PFSK-1 (cell line): ENCODE results near the gene RPUSD4.

Experiments used
- FOXP2 ChIP-seq: optimal IDR thresholded peaks from 2 replicates; pipeline ENCODE3; 2011; ENCODE audit warnings: borderline replicate concordance, control low read depth, inconsistent platforms; ENCODE audit not compliant: insufficient read depth; ENCODE audit errors: extremely low read length, extremely low read depth
- POLR2AphosphoS5 ChIP-seq: IDR thresholded peaks from 2 replicates; pipeline ENCODE4 v1.6.1; 2012; ENCODE audit warnings: low read depth, mild to moderate bottlenecking, control low read depth, low read length, moderate library complexity
- REST ChIP-seq, 2 experiments: IDR thresholded peaks; 2 replicates each; pipeline versions ENCODE4 v1.6.1 to v1.8.0; 2011 to 2012; ENCODE audit warnings: low read depth in 2 of 2, low read length in 2 of 2, control low read depth in 1 of 2, inconsistent platforms in 1 of 2, mild to moderate bottlenecking in 1 of 2, moderate library complexity in 1 of 2; ENCODE audit not compliant: insufficient read depth in 1 of 2
- SIN3A ChIP-seq: IDR thresholded peaks from 2 replicates; pipeline ENCODE4 v1.6.1; 2012; ENCODE audit warnings: mild to moderate bottlenecking, low read length, moderate library complexity, borderline replicate concordance; ENCODE audit not compliant: insufficient read depth
- TAF1 ChIP-seq: IDR thresholded peaks from 2 replicates; pipeline ENCODE4 v1.6.1; 2012; ENCODE audit warnings: low read length, control low read depth, borderline replicate concordance; ENCODE audit not compliant: insufficient read depth

Gene RPUSD4

GRCh38 chr11:126159719-126160344 is 51.6 kb downstream of the RPUSD4 start:
- no peak for TF ChIP-seq POLR2AphosphoS5

- TF ChIP-seq POLR2AphosphoS5: no peak
Observed at GRCh38 chr11:126158054-126158791, 53.2 kb downstream of the RPUSD4 start.

DNA sequence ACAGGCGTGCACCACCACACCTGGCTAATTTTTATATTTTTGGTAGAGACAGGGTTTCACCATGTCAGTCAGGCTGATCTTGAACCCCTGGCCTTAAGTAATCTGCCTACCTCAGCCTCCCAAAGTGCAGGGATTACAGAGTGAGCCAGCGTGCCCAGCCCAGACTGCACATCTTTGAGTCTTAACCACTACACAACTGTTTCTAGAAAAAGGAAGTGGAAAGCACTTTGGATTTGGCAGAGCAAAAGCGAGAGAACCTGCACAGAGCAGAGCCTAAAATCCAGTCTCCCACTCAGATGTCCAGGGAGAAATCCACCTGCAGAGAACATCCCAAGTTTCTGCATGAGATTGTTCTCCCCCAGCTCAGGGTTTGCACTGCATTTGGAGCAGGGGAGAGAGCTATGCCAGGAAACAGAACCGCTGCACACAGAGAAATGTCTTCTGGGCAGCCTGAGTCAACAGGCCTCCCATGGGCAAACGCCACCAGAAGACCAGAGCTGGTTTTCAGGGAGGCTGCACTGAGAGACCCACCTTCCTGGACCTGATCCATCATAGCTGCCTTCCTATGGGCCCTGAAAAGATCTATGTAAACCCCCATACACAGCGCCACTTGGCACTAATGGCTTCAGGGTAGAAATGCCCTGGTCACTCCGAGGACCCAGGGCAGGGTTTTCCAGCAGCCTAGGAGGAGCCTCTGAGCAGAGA is 54.0 kb downstream of the RPUSD4 start:
- TF ChIP-seq TAF1 (no peak), POLR2AphosphoS5 (no peak), FOXP2 (no peak), REST (IDR thresholded peaks at IDR 0.05; ENCODE audit: insufficient read depth in 1 of 2, low read depth in 2 of 2, low read length in 2 of 2) (no peak), SIN3A (no peak)

GRCh38 chr11:126156814-126157213 is 54.6 kb downstream of the RPUSD4 start:
- no peak for TF ChIP-seq REST (IDR thresholded peaks at IDR 0.05; ENCODE audit: insufficient read depth in 1 of 2, low read depth in 2 of 2, low read length in 2 of 2)
- TF ChIP-seq SIN3A: no peak
- TF ChIP-seq TAF1: no peak
- TF ChIP-seq POLR2AphosphoS5: no peak
- no peak for TF ChIP-seq FOXP2

- TF ChIP-seq SIN3A (no peak), FOXP2 (no peak), REST (IDR thresholded peaks at IDR 0.05; ENCODE audit: insufficient read depth in 1 of 2, low read depth in 2 of 2, low read length in 2 of 2) (no peak), POLR2AphosphoS5 (no peak), TAF1 (no peak)
Observed at GRCh38 chr11:126155402-126156187, 55.9 kb downstream of the RPUSD4 start.
